AG04449 (cell line): ENCODE measurements around the gene CUEDC1.

Experiments used
- CTCF ChIA-PET: fragments of 350-600 bp; formaldehyde crosslinking; extraction: SDS; loops from one replicate; lab custom pipeline; 2021; ENCODE audit warnings: antibody characterized with exemption; lab: Yijun Ruan, JAX
- POLR2A ChIA-PET: fragments of 400-600, 350-600 bp; formaldehyde crosslinking; extraction: SDS; loops from one replicate; lab custom pipeline; 2020; ENCODE audit warnings: antibody characterized with exemption, inconsistent platforms; lab: Yijun Ruan, JAX
- DNase-seq: peaks from one replicate; pipeline ENCODE4 v3.0.0-alpha.2; 2010; ENCODE audit warnings: low read depth, low spot score
- H3K4me3 ChIP-seq: 2 replicates; pipeline ENCODE4 v1.5.1; 2011; ENCODE audit warnings: low read depth, mild to moderate bottlenecking, control low read depth, low read length
- CTCF ChIP-seq: IDR thresholded peaks from one replicate; pipeline ENCODE4 v1.5.1; 2011; ENCODE audit warnings: mild to moderate bottlenecking, moderate library complexity, low read length, control low read depth, inconsistent platforms; ENCODE audit not compliant: insufficient read depth; ENCODE audit errors: missing control alignments

The CUEDC1 gene

DNA sequence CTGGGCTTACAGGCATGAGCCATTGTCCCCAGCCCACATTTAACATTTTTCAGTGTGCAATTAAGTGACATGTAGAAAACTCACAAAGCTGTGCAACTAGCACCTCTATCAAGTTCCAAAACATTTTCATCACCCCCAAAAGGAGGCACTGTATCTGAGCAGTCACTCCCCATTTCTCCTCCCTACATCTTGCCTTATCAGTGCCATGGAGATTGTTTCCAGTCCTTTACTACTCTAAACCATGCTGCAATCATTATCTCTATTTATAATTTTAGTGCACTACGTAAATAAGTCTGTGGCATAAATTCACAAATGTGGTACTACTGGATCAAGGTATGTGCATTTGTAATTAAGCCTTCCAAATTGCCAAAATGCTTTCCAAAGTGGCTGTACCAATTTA lies 112.9 kb downstream of the CUEDC1 start:
- H3K4me3 ChIP-seq = no peak overlapping the region
- TF ChIP-seq CTCF = no peak
- DNase-seq = no peak
- ChIA-PET CTCF (interaction anchor here (5.7 kb wide), 1 partner anchor 9 kb away, joined by 53 read pairs; no protein-coding TSS in a partner anchor), POLR2A (no interaction called here)

- no peak for DNase-seq
- ChIA-PET CTCF (interaction anchor here (0.7 to 1.6 kb wide), 7 partner anchors 11 to 719 kb away, joined by 3 to 5 read pairs (median 3); partner anchors contain the start of gene MRPS23), POLR2A (no interaction called here)
- no peak overlapping the region for H3K4me3 ChIP-seq
- no peak for TF ChIP-seq CTCF
Observed at GRCh38 chr17:57839571-57839923, 115.7 kb downstream of the CUEDC1 start.

DNA sequence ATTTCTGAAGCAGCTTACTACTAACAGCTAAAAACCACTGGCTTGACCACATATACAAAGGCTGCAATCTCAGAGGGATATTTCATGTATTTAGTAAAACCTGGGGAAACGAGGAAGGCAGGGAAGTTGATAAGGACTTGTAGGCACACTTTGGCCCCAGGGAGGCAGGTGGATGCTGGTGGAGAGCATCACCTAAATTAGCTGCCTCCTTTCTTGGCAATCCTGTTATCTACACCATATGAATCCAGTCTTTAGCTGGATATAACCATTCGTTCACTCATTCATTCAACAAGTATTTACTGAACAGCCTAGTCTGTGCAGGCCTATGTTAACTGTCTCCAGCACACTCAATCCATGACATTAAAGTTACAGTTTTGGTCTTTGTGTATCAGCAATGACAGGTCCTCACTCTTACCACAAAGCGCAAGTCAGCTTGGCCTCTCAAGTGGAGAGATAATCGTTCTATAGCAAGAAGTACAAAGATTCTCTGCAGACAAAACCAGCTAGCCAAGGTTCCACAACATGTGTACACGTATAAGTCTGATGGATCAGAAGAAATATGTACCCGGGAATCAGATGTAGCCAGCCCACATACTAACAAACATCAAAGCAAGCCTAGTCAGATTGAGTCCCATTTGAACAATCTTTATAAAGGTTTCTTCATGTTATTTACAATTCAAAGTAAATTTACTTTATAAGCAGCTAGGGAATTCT lies 116.2 kb downstream of the CUEDC1 start:
- ChIA-PET POLR2A (no interaction called here), CTCF (interaction anchor here (0.7 to 1.6 kb wide), 7 partner anchors 11 to 718 kb away, joined by 3 to 5 read pairs (median 3); partner anchors contain the start of gene MRPS23)
- DNase-seq = no peak
- no peak overlapping the region for H3K4me3 ChIP-seq
- TF ChIP-seq CTCF = no peak

DNA sequence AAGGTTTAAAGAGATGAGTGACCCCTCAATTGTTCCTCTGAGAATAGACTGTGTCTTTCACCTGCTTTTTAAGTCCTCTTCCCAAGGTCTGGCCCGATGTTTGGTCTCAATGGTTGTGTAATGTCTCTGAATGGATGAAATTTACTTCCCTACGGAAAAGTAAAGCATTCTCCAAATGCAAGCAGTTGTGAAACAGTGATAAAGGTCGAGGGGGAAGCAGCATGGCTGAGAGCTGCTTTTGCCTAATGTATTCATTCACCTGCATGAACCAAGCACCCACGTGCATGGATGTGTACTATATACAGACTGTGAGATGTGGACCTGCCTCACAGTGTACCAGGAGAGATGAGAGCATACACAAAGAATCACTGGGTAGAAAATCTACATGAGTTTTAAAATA lies 116.8 kb downstream of the CUEDC1 start:
- POLR2A ChIA-PET = no interaction called here
- CTCF ChIA-PET = interaction anchor here (1.2 to 1.6 kb wide), 2 partner anchors 708 to 716 kb away, joined by 3 to 5 read pairs; no protein-coding TSS in a partner anchor

DNA sequence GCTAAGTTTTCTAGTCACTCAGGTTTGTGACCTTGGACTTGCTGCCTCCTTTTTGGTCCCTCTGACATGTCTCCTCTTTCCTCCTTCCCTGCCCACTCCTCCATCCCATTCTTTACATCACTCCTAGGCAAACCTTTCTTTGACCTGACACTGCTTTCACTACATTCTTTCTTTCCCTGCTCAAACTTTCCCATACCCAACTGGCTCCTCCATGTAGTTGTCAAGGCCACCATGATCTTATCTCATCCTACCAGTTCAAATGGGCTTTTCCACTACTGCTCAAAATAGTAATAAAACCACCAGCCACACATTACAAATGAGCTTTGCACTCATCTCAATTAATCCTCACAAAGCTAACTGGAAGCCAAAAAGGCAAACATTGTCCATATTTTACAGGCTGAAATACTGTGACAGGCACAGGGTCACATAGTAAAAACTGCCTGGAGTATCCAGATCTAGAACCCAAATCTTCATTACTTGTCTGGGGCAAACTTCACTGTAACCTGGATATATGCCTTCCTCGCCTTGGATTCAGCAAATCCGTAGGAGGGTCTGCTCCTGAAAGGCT lies 119.8 kb downstream of the CUEDC1 start:
- H3K4me3 ChIP-seq = no peak overlapping the region
- CTCF ChIA-PET = interaction anchor here (1.0 to 5.8 kb wide), 12 partner anchors 9 to 708 kb away, joined by 3 to 106 read pairs (median 26); partner anchors contain the start of gene MRPS23
- no peak for DNase-seq
- TF ChIP-seq CTCF = no peak
- POLR2A ChIA-PET = no interaction called here

More for the DNA sequence above, 116.8 kb downstream of the CUEDC1 start:
- TF ChIP-seq CTCF = no peak
- DNase-seq = no peak
- H3K4me3 ChIP-seq = no peak overlapping the region

GRCh38 chr17:57834146-57834741 lies 121.0 kb downstream of the CUEDC1 start:
- no peak for DNase-seq
- no peak overlapping the region for H3K4me3 ChIP-seq
- ChIA-PET POLR2A (no interaction called here), CTCF (interaction anchor here (0.6 to 5.8 kb wide), 43 partner anchors 9 to 727 kb away, joined by 3 to 106 read pairs (median 3); partner anchors contain the start of genes MRPS23 and SRSF1)
- no peak for TF ChIP-seq CTCF
